ENCODE results near the gene PROX1.

Gene PROX1

GRCh38 chr1:214002472-214002871 lies 14.7 kb downstream of the PROX1 start:
- no peak for DNase-seq

- DNase-seq = no peak
Observed at GRCh38 chr1:214003233-214003632, 15.5 kb downstream of the PROX1 start.

- no peak for DNase-seq
Observed at GRCh38 chr1:214004014-214004413, 16.2 kb downstream of the PROX1 start.

- DNase-seq = no peak
Observed at GRCh38 chr1:214004795-214005194, 17.0 kb downstream of the PROX1 start.

GRCh38 chr1:214005708-214006107 lies 17.9 kb downstream of the PROX1 start:
- no peak for DNase-seq

GRCh38 chr1:214006845-214007244 lies 19.1 kb downstream of the PROX1 start:
- DNase-seq = no peak

GRCh38 chr1:214008347-214008746 lies 20.6 kb downstream of the PROX1 start:
- DNase-seq = no peak

GRCh38 chr1:214008791-214009422 lies 21.1 kb downstream of the PROX1 start:
- DNase-seq = no peak

GRCh38 chr1:214009423-214010196 lies 21.8 kb downstream of the PROX1 start:
- DNase-seq = no peak

- DNase-seq = no peak
Observed at GRCh38 chr1:214010197-214010573, 22.4 kb downstream of the PROX1 start.

- DNase-seq = no peak
Observed at GRCh38 chr1:214010717-214011116, 22.9 kb downstream of the PROX1 start.

- no peak for DNase-seq
Observed at GRCh38 chr1:214012418-214012817, 24.6 kb downstream of the PROX1 start.

- DNase-seq = no peak
Observed at GRCh38 chr1:214013614-214014377, 26.0 kb downstream of the PROX1 start.

GRCh38 chr1:214014730-214015129 lies 27.0 kb downstream of the PROX1 start:
- no peak for DNase-seq

GRCh38 chr1:214017191-214017982 lies 29.6 kb downstream of the PROX1 start:
- no peak for DNase-seq

GRCh38 chr1:214018386-214019268 lies 30.9 kb downstream of the PROX1 start:
- no peak for DNase-seq

- DNase-seq = no peak
Observed at GRCh38 chr1:214019499-214019898, 31.7 kb downstream of the PROX1 start.

- DNase-seq = no peak
Observed at GRCh38 chr1:214021321-214021720, 33.5 kb downstream of the PROX1 start.

GRCh38 chr1:214022229-214022791 lies 34.5 kb downstream of the PROX1 start:
- DNase-seq = no peak

- DNase-seq = no peak
Observed at GRCh38 chr1:214022810-214023425, 35.1 kb downstream of the PROX1 start.

- DNase-seq = no peak
Observed at GRCh38 chr1:214026985-214027384, 39.2 kb downstream of the PROX1 start.

Measured in suppressor macrophage treated with lipopolysaccharide for 4 hours (primary cell).